ENCODE results near the gene IL12B.

The IL12B gene

DNA sequence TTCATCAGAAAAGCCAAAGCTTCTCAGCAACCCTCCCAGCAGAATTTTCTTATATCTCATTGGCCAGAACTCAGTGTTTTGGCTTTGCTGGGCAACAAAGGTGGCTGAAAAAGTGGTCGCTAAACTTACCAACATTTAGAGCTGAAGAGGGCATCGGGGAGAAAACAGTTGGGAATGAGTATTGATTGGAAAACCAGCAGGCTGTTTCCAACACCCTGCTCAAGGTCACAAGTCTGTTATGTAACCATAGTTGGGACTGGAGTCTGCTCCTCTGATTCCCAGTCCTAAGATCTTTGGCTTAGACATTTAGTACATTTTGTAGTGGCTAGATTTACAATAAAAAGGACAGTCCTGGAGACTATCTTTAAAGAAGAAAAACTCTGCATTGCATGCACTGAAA lies 17.1 kb downstream of the IL12B start:
- Histone ChIP-seq H2AK5ac (ENCODE audit: low read length) (no peak overlapping the region), H3K18ac (ENCODE audit: low read length) (no peak overlapping the region), H3K27ac (ENCODE audit: low read depth, low read length) (no peak overlapping the region), H2BK5ac (ENCODE audit: low read depth, low read length, poor library complexity) (no peak overlapping the region), H3K79me1 (ENCODE audit: low read length) (no peaks in the 10 kb centered on the region), H3K36me3 (ENCODE audit: control insufficient read depth in 1 of 2, insufficient read depth in 2 of 2, low read length in 2 of 2) (no peaks in the 10 kb centered on the region), H2BK12ac (ENCODE audit: low read length) (no peak overlapping the region), H3K27me3 (ENCODE audit: insufficient read depth, low read length) (peaks cover 2% of the 10 kb centered on the region), H3K23ac (ENCODE audit: low read length) (no peak overlapping the region), H3K4ac (ENCODE audit: low read depth, low read length) (no peak overlapping the region), H4K91ac (ENCODE audit: low read depth, low read length) (no peak overlapping the region), H3K79me2 (ENCODE audit: control insufficient read depth, insufficient read depth, low read length, poor library complexity) (no peaks in the 10 kb centered on the region), H4K12ac (ENCODE audit: low read depth, low read length) (no peak overlapping the region), H3K4me2 (ENCODE audit: low read length) (no peak overlapping the region), H3K4me3 (ENCODE audit: low read depth, low read length) (no peak overlapping the region), H3K9ac (ENCODE audit: low read length) (no peak overlapping the region), H3K14ac (ENCODE audit: low read length) (no peak overlapping the region), H3K4me1 (ENCODE audit: control insufficient read depth in 1 of 2, insufficient read depth in 2 of 2, low read length in 2 of 2) (no peaks in the 10 kb centered on the region), H4K8ac (ENCODE audit: low read depth, low read length) (no peak overlapping the region), H3K9me3 (ENCODE audit: insufficient read depth, low read depth, low read length) (no peaks in the 10 kb centered on the region), H2BK120ac (ENCODE audit: insufficient read depth, low read length, poor library complexity) (no peak overlapping the region), H2AFZ (ENCODE audit: insufficient read depth, low read length, poor library complexity) (no peak overlapping the region)
- WGBS (ENCODE audit: extremely low coverage, insufficient coverage, insufficient read length): no CpG with 5 or more reads among the region's 2 CpGs
- DNase-seq: no peak

DNA sequence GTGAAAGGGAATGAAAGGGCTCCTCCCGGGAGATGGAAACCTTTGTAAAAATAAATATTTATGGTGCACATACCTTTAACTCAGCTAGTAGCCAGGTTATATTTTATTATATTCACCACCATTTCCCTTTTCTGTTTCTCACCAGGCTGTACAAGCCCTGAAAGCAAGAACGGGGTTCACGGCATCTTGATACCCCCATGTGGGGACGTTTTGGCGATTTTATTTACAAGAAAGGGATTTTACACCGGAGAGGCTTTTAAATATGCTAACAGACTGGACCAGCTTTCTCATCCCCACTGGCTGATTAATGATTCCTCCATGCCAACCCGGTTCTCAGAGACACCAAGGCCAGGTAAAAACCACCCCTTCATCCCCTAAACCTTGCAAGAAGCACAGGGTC lies 19.2 kb downstream of the IL12B start:
- Histone ChIP-seq H4K8ac (ENCODE audit: low read depth, low read length) (no peak overlapping the region), H2BK120ac (ENCODE audit: insufficient read depth, low read length, poor library complexity) (no peak overlapping the region), H3K9ac (ENCODE audit: low read length) (no peak overlapping the region), H3K27me3 (ENCODE audit: insufficient read depth, low read length) (peaks cover 2% of the 10 kb centered on the region), H3K23ac (ENCODE audit: low read length) (no peak overlapping the region), H3K27ac (ENCODE audit: low read depth, low read length) (no peak overlapping the region), H2AK5ac (ENCODE audit: low read length) (no peak overlapping the region), H3K79me2 (ENCODE audit: control insufficient read depth, insufficient read depth, low read length, poor library complexity) (no peaks in the 10 kb centered on the region), H2BK12ac (ENCODE audit: low read length) (no peak overlapping the region), H3K9me3 (ENCODE audit: insufficient read depth, low read depth, low read length) (no peaks in the 10 kb centered on the region), H4K12ac (ENCODE audit: low read depth, low read length) (no peak overlapping the region), H3K14ac (ENCODE audit: low read length) (no peak overlapping the region), H3K4me3 (ENCODE audit: low read depth, low read length) (no peak overlapping the region), H4K91ac (ENCODE audit: low read depth, low read length) (no peak overlapping the region), H2BK5ac (ENCODE audit: low read depth, low read length, poor library complexity) (no peak overlapping the region), H3K36me3 (ENCODE audit: control insufficient read depth in 1 of 2, insufficient read depth in 2 of 2, low read length in 2 of 2) (no peaks in the 10 kb centered on the region), H3K4me1 (ENCODE audit: control insufficient read depth in 1 of 2, insufficient read depth in 2 of 2, low read length in 2 of 2) (no peaks in the 10 kb centered on the region), H3K4me2 (ENCODE audit: low read length) (no peak overlapping the region), H3K4ac (ENCODE audit: low read depth, low read length) (no peak overlapping the region), H3K18ac (ENCODE audit: low read length) (no peak overlapping the region), H3K79me1 (ENCODE audit: low read length) (no peaks in the 10 kb centered on the region), H2AFZ (ENCODE audit: insufficient read depth, low read length, poor library complexity) (no peak overlapping the region)
- no CpG with 5 or more reads among the region's 7 CpGs for WGBS (ENCODE audit: extremely low coverage, insufficient coverage, insufficient read length)
- no peak for DNase-seq

DNA sequence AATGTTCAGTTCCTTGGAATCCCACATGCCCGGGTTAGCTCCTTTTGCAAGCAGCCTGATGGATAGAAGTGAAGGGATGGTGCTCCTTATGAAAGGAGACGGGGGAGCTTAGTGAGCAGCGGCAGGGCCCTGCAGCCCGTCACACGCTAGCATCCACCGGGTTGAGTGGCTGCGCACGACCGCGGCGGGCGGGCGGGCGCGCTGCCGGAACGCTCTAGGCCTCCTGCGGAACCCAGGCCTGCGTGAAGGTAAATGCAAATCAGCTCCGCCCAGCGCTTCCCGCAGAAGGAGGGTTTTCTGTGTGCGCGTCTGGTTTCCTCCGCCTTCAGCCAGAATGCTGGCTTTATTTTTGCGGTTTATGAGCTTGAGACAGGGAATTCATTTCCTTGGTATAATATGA lies 19.8 kb downstream of the IL12B start:
- Histone ChIP-seq H3K14ac (ENCODE audit: low read length) (no peak overlapping the region), H3K36me3 (ENCODE audit: control insufficient read depth in 1 of 2, insufficient read depth in 2 of 2, low read length in 2 of 2) (no peaks in the 10 kb centered on the region), H3K23ac (ENCODE audit: low read length) (no peak overlapping the region), H3K79me2 (ENCODE audit: control insufficient read depth, insufficient read depth, low read length, poor library complexity) (no peaks in the 10 kb centered on the region), H3K79me1 (ENCODE audit: low read length) (no peaks in the 10 kb centered on the region), H3K9me3 (ENCODE audit: insufficient read depth, low read depth, low read length) (no peaks in the 10 kb centered on the region), H4K12ac (ENCODE audit: low read depth, low read length) (no peak overlapping the region), H2BK12ac (ENCODE audit: low read length) (no peak overlapping the region), H2AFZ (ENCODE audit: insufficient read depth, low read length, poor library complexity) (peak overlapping the region; percentile 23), H3K4me2 (ENCODE audit: low read length) (peak overlapping the region; percentile 50), H3K27ac (ENCODE audit: low read depth, low read length) (no peak overlapping the region), H2BK120ac (ENCODE audit: insufficient read depth, low read length, poor library complexity) (no peak overlapping the region), H4K91ac (ENCODE audit: low read depth, low read length) (no peak overlapping the region), H2AK5ac (ENCODE audit: low read length) (no peak overlapping the region), H4K8ac (ENCODE audit: low read depth, low read length) (no peak overlapping the region), H3K4ac (ENCODE audit: low read depth, low read length) (no peak overlapping the region), H3K4me3 (ENCODE audit: low read depth, low read length) (no peak overlapping the region), H3K27me3 (ENCODE audit: insufficient read depth, low read length) (peaks cover 2% of the 10 kb centered on the region), H2BK5ac (ENCODE audit: low read depth, low read length, poor library complexity) (no peak overlapping the region), H3K4me1 (ENCODE audit: control insufficient read depth in 1 of 2, insufficient read depth in 2 of 2, low read length in 2 of 2) (no peaks in the 10 kb centered on the region), H3K9ac (ENCODE audit: low read length) (no peak overlapping the region), H3K18ac (ENCODE audit: low read length) (no peak overlapping the region)
- peak; percentile 5 to 45 for DNase-seq
- WGBS (ENCODE audit: extremely low coverage, insufficient coverage, insufficient read length): no CpG with 5 or more reads among the region's 26 CpGs

DNA sequence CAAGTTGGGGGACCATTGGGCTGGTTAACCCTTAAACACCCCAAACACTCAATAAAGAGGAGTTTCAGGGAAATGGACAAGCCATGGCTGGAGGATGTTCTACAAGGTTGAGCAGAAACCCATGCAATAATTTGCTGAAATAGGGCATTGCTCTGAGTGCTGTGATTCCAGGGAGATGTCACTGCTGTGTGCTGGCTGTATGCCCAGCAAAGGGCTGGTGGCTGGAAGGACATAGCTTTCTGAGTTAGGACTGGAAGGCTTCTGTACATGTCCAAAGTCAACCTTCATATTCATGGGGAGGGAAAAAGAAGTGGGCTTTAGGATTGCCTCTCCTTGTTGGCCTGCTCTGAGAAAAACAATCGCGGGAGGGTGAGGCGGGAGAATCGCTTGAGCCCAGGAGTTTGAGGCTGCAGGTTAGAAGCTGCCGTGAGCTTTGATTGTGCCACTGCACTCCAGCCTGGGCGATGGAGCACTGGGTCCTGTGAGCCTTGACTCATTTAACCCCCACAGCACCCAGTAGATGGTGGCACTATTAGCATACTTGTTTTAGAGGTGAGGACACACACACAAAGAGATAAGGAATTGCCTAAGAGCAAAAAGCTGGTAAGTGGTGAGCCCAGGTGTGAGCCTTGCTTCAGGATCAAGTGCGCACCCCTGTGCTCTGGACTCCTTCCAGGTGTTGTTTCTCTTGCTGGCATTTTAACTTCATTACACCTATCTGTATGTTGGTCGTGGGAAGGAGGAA lies 20.4 kb downstream of the IL12B start:
- no peaks in the 10 kb centered on the region for H3K9me3 ChIP-seq (ENCODE audit: insufficient read depth, low read depth, low read length)
- no peak overlapping the region for H2BK12ac ChIP-seq (ENCODE audit: low read length)
- no CpG with 5 or more reads among the region's 8 CpGs for WGBS (ENCODE audit: extremely low coverage, insufficient coverage, insufficient read length)

More for the DNA sequence above, 20.4 kb downstream of the IL12B start:
- no peaks in the 10 kb centered on the region for H3K4me1 ChIP-seq (ENCODE audit: control insufficient read depth in 1 of 2, insufficient read depth in 2 of 2, low read length in 2 of 2)
- no peak overlapping the region for H3K23ac ChIP-seq (ENCODE audit: low read length)
- H3K18ac ChIP-seq (ENCODE audit: low read length): no peak overlapping the region
- no peak overlapping the region for H4K8ac ChIP-seq (ENCODE audit: low read depth, low read length)
- H3K14ac ChIP-seq (ENCODE audit: low read length): no peak overlapping the region
- H3K36me3 ChIP-seq (ENCODE audit: control insufficient read depth in 1 of 2, insufficient read depth in 2 of 2, low read length in 2 of 2): no peaks in the 10 kb centered on the region
- peaks cover 2% of the 10 kb centered on the region for H3K27me3 ChIP-seq (ENCODE audit: insufficient read depth, low read length)
- no peak overlapping the region for H2AK5ac ChIP-seq (ENCODE audit: low read length)
- no peak overlapping the region for H4K12ac ChIP-seq (ENCODE audit: low read depth, low read length)
- no peaks in the 10 kb centered on the region for H3K79me1 ChIP-seq (ENCODE audit: low read length)
- H3K4ac ChIP-seq (ENCODE audit: low read depth, low read length): no peak overlapping the region
- H2AFZ ChIP-seq (ENCODE audit: insufficient read depth, low read length, poor library complexity): no peak overlapping the region
- H3K79me2 ChIP-seq (ENCODE audit: control insufficient read depth, insufficient read depth, low read length, poor library complexity): no peaks in the 10 kb centered on the region
- H2BK5ac ChIP-seq (ENCODE audit: low read depth, low read length, poor library complexity): no peak overlapping the region
- H3K4me3 ChIP-seq (ENCODE audit: low read depth, low read length): no peak overlapping the region
- H2BK120ac ChIP-seq (ENCODE audit: insufficient read depth, low read length, poor library complexity): no peak overlapping the region
- H4K91ac ChIP-seq (ENCODE audit: low read depth, low read length): no peak overlapping the region
- DNase-seq: peak in 1 of 2 donors; percentile 31
- no peak overlapping the region for H3K9ac ChIP-seq (ENCODE audit: low read length)
- no peak overlapping the region for H3K4me2 ChIP-seq (ENCODE audit: low read length)
- H3K27ac ChIP-seq (ENCODE audit: low read depth, low read length): no peak overlapping the region

All from trophoblast cell (in vitro differentiated cells and primary cell).